Brain microvascular endothelial cell (primary cell): ENCODE measurements around the gene ETNK1.

Experiments
- DNase-seq: peaks from one replicate; pipeline ENCODE4 v3.0.0-alpha.2; 2020
- H3K27ac ChIP-seq: fragments of 250-450 bp; sonication (Bioruptor Pico); 2 replicates; pipeline ENCODE4 v1.5.1; 2020; ENCODE audit warnings: mild to moderate bottlenecking, moderate library complexity
- H3K27me3 ChIP-seq: fragments of 250-450 bp; sonication (Bioruptor Pico); replicated peaks from 2 replicates; pipeline ENCODE4 v1.5.1; 2020; ENCODE audit warnings: mild to moderate bottlenecking
- H3K36me3 ChIP-seq: fragments of 250-450 bp; sonication (Bioruptor Pico); replicated peaks from 2 replicates; pipeline ENCODE4 v1.5.1; 2020; ENCODE audit warnings: mild to moderate bottlenecking
- H3K4me3 ChIP-seq: 2 replicates; pipeline ENCODE4 v1.5.1; 2011; ENCODE audit warnings: low read depth, mild to moderate bottlenecking, control low read depth, low read length, moderate library complexity
- in situ Hi-C: cut with HindIII; loops from 2 replicates; pipeline ENCODE4 v1.10.0; 2017; ENCODE audit warnings: low sequenced_read_pairs, low pct_ligation_motif_present
- TF ChIP-seq, protein P1 (sequence below): IDR thresholded peaks from 2 replicates; pipeline ENCODE4 v1.5.1; 2011; ENCODE audit warnings: low read depth, mild to moderate bottlenecking, moderate library complexity, low read length, control low read depth, inconsistent platforms; ENCODE audit errors: missing control alignments

ETNK1 gene

DNA sequence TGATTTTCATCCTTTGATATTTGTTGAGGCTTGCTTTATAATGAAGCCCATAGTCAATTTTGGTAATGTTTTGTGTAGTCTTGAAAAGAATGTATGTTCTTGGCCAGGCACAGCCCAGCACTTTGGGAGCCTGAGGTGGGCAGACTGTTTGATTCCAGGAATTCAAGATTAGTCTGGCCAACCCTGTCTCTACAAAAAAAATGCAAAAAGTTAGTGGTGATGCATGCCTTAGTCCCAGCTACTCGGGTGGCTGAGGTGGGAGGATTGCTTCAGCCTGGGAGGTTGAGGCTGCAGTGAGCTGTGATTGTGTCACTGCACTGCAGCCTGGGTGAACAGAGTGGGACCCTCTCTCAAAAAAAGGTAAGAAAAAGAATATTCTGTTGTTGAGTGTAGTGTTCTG, 10.8 kb downstream of the ETNK1 start:
- in situ Hi-C loops: no loop called here
- no peak overlapping the region for H3K27ac ChIP-seq

DNA sequence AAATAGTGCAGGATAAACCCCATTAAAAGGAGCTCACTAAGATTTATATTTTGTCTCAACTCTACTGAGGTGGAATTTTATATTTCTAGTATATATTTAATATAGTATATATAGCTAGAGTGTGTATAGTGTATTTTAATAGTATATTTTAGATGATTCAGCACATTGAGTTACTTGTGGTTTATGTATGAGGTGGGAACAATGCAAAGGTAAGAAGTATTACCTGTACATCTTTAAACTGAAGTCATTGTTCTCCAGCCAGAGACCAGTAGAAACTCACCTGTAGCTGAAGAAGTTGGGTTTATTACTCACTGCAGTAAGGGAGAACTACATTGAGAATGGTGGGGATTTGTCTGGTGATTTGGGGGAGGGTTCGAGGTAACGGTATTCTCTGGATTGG, 15.9 kb downstream of the ETNK1 start:
- H3K27me3 ChIP-seq: no peaks in the 10 kb centered on the region
- H3K36me3 ChIP-seq: no peaks in the 10 kb centered on the region
- TF ChIP-seq, protein P1, sequence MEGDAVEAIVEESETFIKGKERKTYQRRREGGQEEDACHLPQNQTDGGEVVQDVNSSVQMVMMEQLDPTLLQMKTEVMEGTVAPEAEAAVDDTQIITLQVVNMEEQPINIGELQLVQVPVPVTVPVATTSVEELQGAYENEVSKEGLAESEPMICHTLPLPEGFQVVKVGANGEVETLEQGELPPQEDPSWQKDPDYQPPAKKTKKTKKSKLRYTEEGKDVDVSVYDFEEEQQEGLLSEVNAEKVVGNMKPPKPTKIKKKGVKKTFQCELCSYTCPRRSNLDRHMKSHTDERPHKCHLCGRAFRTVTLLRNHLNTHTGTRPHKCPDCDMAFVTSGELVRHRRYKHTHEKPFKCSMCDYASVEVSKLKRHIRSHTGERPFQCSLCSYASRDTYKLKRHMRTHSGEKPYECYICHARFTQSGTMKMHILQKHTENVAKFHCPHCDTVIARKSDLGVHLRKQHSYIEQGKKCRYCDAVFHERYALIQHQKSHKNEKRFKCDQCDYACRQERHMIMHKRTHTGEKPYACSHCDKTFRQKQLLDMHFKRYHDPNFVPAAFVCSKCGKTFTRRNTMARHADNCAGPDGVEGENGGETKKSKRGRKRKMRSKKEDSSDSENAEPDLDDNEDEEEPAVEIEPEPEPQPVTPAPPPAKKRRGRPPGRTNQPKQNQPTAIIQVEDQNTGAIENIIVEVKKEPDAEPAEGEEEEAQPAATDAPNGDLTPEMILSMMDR: no peak
- no peak for DNase-seq
- H3K4me3 ChIP-seq: no peak overlapping the region
- in situ Hi-C loops: no loop called here
- no peak overlapping the region for H3K27ac ChIP-seq

More for the DNA sequence above, 10.8 kb downstream of the ETNK1 start:
- TF ChIP-seq, protein P1: no peak
- Histone ChIP-seq H3K36me3 (no peaks in the 10 kb centered on the region), H3K4me3 (no peak overlapping the region), H3K27me3 (no peaks in the 10 kb centered on the region)
- peak; percentile 23 for DNase-seq

DNA sequence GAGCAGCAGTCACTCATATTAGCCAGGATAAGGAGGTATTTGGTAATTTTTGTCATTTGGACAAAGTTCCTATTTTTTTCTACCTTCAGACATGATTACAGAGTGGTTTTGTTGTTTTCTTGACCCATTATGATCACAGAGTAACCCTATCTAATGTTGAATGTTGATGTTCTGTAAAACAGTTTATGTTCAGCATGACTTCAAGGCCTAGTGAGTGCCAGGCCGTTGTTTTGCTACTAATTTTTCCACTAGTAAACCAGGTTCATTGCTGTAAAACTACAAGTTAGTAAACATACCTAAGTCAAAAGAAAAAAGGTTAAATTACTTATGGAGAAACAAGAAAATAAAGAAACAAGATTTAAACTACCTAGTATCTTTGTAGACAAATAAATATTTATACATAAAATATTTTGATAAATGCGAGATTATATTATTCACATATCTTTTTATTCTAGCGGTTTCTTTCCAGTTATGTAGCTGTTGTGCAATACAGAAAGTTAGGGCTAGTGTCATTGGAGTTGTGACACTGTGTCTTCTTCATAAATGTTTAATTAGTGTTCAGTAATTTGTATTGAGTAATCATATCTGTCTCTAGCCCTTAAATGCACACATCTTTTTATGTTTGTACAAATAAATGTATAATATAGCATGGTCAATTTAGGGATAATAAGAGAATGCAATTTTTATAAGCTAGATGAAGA, 16.5 kb downstream of the ETNK1 start:
- Histone ChIP-seq H3K4me3 (no peak overlapping the region), H3K27ac (no peak overlapping the region), H3K27me3 (no peaks in the 10 kb centered on the region), H3K36me3 (no peaks in the 10 kb centered on the region)
- in situ Hi-C loops: no loop called here
- TF ChIP-seq, protein P1: no peak
- no peak for DNase-seq

DNA sequence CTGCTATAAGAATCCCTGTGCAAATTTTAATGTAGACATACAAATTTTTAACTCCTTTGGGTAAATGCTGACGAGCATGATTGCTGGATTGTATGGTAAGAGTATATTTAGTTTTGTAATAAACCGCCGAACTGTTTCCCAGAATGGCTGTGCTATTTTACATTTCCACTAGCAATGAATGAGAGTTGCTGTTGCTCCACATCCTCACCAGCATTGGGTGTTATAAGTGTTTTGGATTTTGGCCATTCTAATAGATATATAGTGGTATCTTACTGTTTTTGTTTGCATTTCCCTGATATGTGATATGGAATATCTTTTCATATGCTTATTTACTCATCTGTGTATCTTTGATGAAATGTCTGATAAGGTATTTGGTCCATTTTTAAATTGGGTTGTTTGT, 23.7 kb downstream of the ETNK1 start:
- no peaks in the 10 kb centered on the region for H3K36me3 ChIP-seq
- no peaks in the 10 kb centered on the region for H3K27me3 ChIP-seq
- TF ChIP-seq, protein P1: no peak
- no peak overlapping the region for H3K4me3 ChIP-seq
- no peak overlapping the region for H3K27ac ChIP-seq
- in situ Hi-C loops: no loop called here
- DNase-seq: no peak

DNA sequence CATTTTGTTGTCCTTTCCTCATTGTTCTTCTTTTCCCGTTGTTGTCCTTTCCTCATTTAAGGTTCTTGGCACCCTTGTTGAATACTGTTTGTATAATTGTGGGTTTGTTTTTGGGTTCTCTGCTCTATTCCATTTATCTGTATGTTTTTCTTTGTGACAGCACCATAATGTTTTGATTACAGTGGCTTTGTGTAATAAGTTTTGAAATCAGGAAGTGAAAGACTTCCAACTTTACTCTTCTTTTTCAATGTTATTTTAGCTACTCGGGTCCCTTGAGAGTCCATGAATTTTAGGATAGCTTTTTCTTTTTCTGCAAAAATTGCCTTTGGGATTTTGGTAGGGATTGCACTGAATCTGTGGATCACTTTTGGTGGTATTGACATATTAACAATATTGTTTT, 28.1 kb downstream of the ETNK1 start:
- Histone ChIP-seq H3K27ac (no peak overlapping the region), H3K36me3 (no peaks in the 10 kb centered on the region), H3K4me3 (no peak overlapping the region), H3K27me3 (no peaks in the 10 kb centered on the region)
- DNase-seq: no peak
- in situ Hi-C loops: no loop called here
- TF ChIP-seq, protein P1: no peak

DNA sequence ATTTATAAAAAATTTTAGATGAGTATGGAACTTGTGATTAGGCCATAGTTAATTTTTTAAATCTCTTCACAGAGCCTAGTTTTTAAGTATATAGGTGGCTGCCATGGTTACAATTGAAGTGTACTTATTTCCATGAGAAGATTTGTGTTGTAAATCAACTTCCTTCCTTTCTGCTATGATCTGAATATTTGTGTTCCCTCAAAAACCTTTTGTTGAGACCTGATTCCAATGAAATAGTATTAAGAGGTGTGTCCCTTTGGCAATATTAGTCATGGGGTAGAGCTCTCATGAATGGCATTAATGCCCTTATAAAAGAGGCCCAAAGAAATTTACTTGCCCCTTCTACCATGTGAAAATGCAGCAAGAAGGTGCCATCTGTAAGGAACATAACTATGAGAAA, 28.8 kb downstream of the ETNK1 start:
- H3K4me3 ChIP-seq: no peak overlapping the region
- TF ChIP-seq, protein P1: no peak
- no peak overlapping the region for H3K27ac ChIP-seq
- no peak for DNase-seq
- H3K27me3 ChIP-seq: no peaks in the 10 kb centered on the region
- no peaks in the 10 kb centered on the region for H3K36me3 ChIP-seq
- in situ Hi-C loops: no loop called here
